Measurements from ENCODE around the gene KLHL21. TPM values are rescaled to one million over a fixed set of nuclear protein-coding genes. Genes with fewer than 3 reads are reported as not detected.

The KLHL21 gene
- total and polyA plus RNA-seq, 2 of the 4 experiments (the other 2 are of a cell fraction) = 12.0 to 36.7 TPM

DNA sequence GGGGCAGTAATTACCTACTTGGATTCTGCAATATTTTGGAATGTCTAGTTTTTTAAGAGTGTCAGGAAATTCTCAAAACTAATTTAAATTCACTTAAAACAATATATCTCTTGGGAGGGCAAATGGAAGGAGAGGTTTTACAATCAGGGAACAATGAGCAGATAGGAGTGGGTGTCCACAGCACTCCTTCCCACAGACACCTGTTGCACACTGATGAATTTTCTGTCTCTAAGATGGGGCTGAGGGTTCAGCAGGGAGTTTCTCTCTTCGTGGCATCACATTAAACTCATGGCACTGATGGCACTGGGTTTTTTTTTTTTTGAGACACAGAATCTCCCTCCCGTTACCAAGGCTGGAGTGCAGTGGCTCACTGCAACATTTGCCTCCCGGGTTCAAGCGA lies 16.4 kb upstream of the KLHL21 start:
- intact Hi-C loops (cut with micrococcal nuclease) = no loop called here
- Histone ChIP-seq H3K9ac (ENCODE audit: low read depth, low read length) (no peak overlapping the region), H2AK5ac (ENCODE audit: low read depth, low read length) (no peak overlapping the region), H3K56ac (ENCODE audit: extremely low read depth, insufficient read depth, low read length) (no peak overlapping the region), H2BK120ac (ENCODE audit: low read depth, low read length) (no peak overlapping the region), H2BK5ac (ENCODE audit: low read depth, low read length, poor library complexity, severe bottlenecking) (no peak overlapping the region), H4K5ac (ENCODE audit: low read depth, low read length) (no peak overlapping the region), H3K9me1 (ENCODE audit: insufficient read depth, low read length) (no peaks in the 10 kb centered on the region; the same call in 1 of the 2 replicates), H3K36me3 (ENCODE audit: control insufficient read depth, insufficient read depth, low read length) (peaks cover 49% of the 10 kb centered on the region), H4K20me1 (ENCODE audit: insufficient read depth, low read length) (peaks cover 61% of the 10 kb centered on the region), H3K27me3 (ENCODE audit: control insufficient read depth, insufficient read depth, low read length) (no peaks in the 10 kb centered on the region), H3K14ac (replicated peaks; ENCODE audit: low read depth, low read length) (no peak overlapping the region), H3K27ac (ENCODE audit: insufficient read depth, low read length) (no peak overlapping the region), H3K9me3 (ENCODE audit: control insufficient read depth, insufficient read depth, low read length) (no peaks in the 10 kb centered on the region), H4K8ac (ENCODE audit: low read depth in 2 of 2, low read length in 2 of 2) (no peak overlapping the region), H3K4me2 (ENCODE audit: low read depth, low read length) (no peak overlapping the region), H3K4me1 (ENCODE audit: control insufficient read depth, insufficient read depth, low read length) (peaks cover 3% of the 10 kb centered on the region; the same call in 1 of the 2 replicates), H3K18ac (ENCODE audit: low read depth, low read length) (no peak overlapping the region), H3K79me1 (ENCODE audit: low read depth in 1 of 2, low read length in 2 of 2) (peaks cover 30 to 70% of the 10 kb centered on the region in 2 experiments), H2AFZ (replicated peaks; ENCODE audit: low read length, poor library complexity) (no peak overlapping the region), H3K4me3 (ENCODE audit: insufficient read depth, low read depth, low read length) (no peak overlapping the region), H2AK9ac (replicated peaks; ENCODE audit: low read depth, low read length, poor library complexity) (no peak overlapping the region), H3K23ac (ENCODE audit: low read depth, low read length) (no peak overlapping the region), H2BK20ac (ENCODE audit: low read depth, low read length) (no peak overlapping the region), H3K4ac (ENCODE audit: low read depth, low read length) (no peak overlapping the region), H4K91ac (ENCODE audit: insufficient read depth, low read depth, low read length) (no peak overlapping the region), H2BK15ac (ENCODE audit: low read depth, low read length) (no peak overlapping the region)
- TF ChIP-seq NFE2L2 (IDR thresholded peaks at IDR 0.05; ENCODE audit: low read depth, low read length) = no peak
- TF ChIP-seq CEBPB (IDR thresholded peaks at IDR 0.05; ENCODE audit: low read depth, low read length) = no peak
- no peak for TF ChIP-seq MAZ (IDR thresholded peaks at IDR 0.05; ENCODE audit: borderline replicate concordance, low read depth, low read length)
- TF ChIP-seq RCOR1 (IDR thresholded peaks at IDR 0.05; ENCODE audit: insufficient replicate concordance, low read length) = no peak
- no CpG with 5 or more reads among the region's 4 CpGs for WGBS, 2 experiments (ENCODE audit: extremely low coverage in 2 of 2, insufficient read length in 1 of 2)
- ChIA-PET POLR2A (ENCODE audit: unreplicated experiment) (no interaction called here), CTCF (no interaction called here)
- DNase-seq (no peak), ATAC-seq (ENCODE audit: low read depth) (no peak)
- BruUV-seq (replicated peaks) = no TSS peak
- dilution Hi-C loops (cut with HindIII; ENCODE audit: low sequenced_read_pairs, unreplicated experiment) = no loop called here
- in situ Hi-C loops (cut with MboI; ENCODE audit: low sequenced_read_pairs) = no loop called here
